ENCODE results near the gene PARP15. TPM values are rescaled to one million over a fixed set of nuclear protein-coding genes. Genes with fewer than 3 reads are reported as not detected.

Gene PARP15
- total and polyA plus RNA-seq, 2 of the 4 experiments (the other 2 are of a cell fraction): 0.10 TPM; not detected in 1

DNA sequence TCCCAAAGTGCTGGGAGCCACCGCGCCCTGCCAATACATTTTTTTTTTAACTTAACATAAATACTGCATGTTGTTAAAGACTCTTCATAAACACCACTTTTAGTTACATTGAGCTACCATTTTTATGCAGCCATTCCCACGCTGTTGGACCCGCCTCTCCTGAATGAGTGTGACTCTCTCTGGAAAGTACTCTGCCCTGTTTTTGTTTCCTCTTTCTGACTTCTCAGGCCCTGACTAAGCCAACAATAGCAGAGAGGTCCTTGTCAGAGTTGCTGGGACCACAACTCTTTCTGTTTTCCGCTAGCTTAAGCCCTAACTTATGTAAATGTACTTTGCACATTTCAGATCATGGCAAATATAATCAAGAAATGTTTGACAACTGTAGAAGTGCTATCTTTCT is 35.2 kb downstream of the PARP15 start:
- H3K4me3 ChIP-seq (ENCODE audit: insufficient read depth, low read depth, low read length): no peak overlapping the region
- ChIA-PET CTCF (interaction anchor here (0.6 kb wide), 1 partner anchor 55 kb away, joined by 3 read pairs; no protein-coding TSS in a partner anchor), POLR2A (ENCODE audit: unreplicated experiment) (no interaction called here)
- peaks cover 4% of the 10 kb centered on the region for H3K9me3 ChIP-seq (ENCODE audit: control insufficient read depth, insufficient read depth, low read length)
- BruUV-seq (replicated peaks): no TSS peak
- H2BK15ac ChIP-seq (ENCODE audit: low read depth, low read length): no peak overlapping the region
- ATAC-seq (ENCODE audit: low read depth): no peak
- dilution Hi-C loops (cut with HindIII; ENCODE audit: low sequenced_read_pairs, unreplicated experiment) (no loop called here), in situ Hi-C loops (cut with MboI; ENCODE audit: low sequenced_read_pairs) (no loop called here), intact Hi-C loops (cut with micrococcal nuclease) (no loop called here)
- no peak overlapping the region for H4K5ac ChIP-seq (ENCODE audit: low read depth, low read length)
- no peak for DNase-seq
- no peak overlapping the region for H3K4ac ChIP-seq (ENCODE audit: low read depth, low read length)
- H3K27me3 ChIP-seq (ENCODE audit: control insufficient read depth, insufficient read depth, low read length): peaks cover 4% of the 10 kb centered on the region; the same call in 1 of the 2 replicates
- TF ChIP-seq CHD1 (IDR thresholded peaks at IDR 0.05; ENCODE audit: low read depth, low read length): no peak
- TF ChIP-seq, protein P1, sequence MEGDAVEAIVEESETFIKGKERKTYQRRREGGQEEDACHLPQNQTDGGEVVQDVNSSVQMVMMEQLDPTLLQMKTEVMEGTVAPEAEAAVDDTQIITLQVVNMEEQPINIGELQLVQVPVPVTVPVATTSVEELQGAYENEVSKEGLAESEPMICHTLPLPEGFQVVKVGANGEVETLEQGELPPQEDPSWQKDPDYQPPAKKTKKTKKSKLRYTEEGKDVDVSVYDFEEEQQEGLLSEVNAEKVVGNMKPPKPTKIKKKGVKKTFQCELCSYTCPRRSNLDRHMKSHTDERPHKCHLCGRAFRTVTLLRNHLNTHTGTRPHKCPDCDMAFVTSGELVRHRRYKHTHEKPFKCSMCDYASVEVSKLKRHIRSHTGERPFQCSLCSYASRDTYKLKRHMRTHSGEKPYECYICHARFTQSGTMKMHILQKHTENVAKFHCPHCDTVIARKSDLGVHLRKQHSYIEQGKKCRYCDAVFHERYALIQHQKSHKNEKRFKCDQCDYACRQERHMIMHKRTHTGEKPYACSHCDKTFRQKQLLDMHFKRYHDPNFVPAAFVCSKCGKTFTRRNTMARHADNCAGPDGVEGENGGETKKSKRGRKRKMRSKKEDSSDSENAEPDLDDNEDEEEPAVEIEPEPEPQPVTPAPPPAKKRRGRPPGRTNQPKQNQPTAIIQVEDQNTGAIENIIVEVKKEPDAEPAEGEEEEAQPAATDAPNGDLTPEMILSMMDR (conservative IDR thresholded peaks at IDR 0.05; ENCODE audit: low read depth, low read length): no peak
- no peak for TF ChIP-seq RAD21 (IDR thresholded peaks at IDR 0.05; ENCODE audit: low read length)
- TF ChIP-seq BHLHE40 (IDR thresholded peaks at IDR 0.05; ENCODE audit: low read depth, low read length): no peak
- TF ChIP-seq SMC3 (IDR thresholded peaks at IDR 0.05; ENCODE audit: low read depth, low read length): no peak
- TF ChIP-seq RCOR1 (IDR thresholded peaks at IDR 0.05; ENCODE audit: insufficient replicate concordance, low read length): no peak
- no peak for TF ChIP-seq MXI1 (IDR thresholded peaks at IDR 0.05; ENCODE audit: borderline replicate concordance, low read depth, low read length)
- no peak for TF ChIP-seq MAFK (IDR thresholded peaks at IDR 0.05; ENCODE audit: low read depth, low read length)
- TF ChIP-seq, protein P2, sequence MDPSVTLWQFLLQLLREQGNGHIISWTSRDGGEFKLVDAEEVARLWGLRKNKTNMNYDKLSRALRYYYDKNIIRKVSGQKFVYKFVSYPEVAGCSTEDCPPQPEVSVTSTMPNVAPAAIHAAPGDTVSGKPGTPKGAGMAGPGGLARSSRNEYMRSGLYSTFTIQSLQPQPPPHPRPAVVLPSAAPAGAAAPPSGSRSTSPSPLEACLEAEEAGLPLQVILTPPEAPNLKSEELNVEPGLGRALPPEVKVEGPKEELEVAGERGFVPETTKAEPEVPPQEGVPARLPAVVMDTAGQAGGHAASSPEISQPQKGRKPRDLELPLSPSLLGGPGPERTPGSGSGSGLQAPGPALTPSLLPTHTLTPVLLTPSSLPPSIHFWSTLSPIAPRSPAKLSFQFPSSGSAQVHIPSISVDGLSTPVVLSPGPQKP (IDR thresholded peaks at IDR 0.05; ENCODE audit: borderline replicate concordance, low read depth, low read length): no peak
- no peak for TF ChIP-seq POLR2A (IDR thresholded peaks at IDR 0.05; ENCODE audit: low read depth, low read length)
- TF ChIP-seq CEBPB (IDR thresholded peaks at IDR 0.05; ENCODE audit: low read depth, low read length): no peak
- no peak for TF ChIP-seq FOS (IDR thresholded peaks at IDR 0.05; ENCODE audit: low read depth, low read length)
- no peak for TF ChIP-seq NFE2L2 (IDR thresholded peaks at IDR 0.05; ENCODE audit: low read depth, low read length)
- no peak for TF ChIP-seq MAZ (IDR thresholded peaks at IDR 0.05; ENCODE audit: borderline replicate concordance, low read depth, low read length)
- no peak for TF ChIP-seq RFX5 (IDR thresholded peaks at IDR 0.05; ENCODE audit: low read depth, low read length)
- TF ChIP-seq, protein P3, sequence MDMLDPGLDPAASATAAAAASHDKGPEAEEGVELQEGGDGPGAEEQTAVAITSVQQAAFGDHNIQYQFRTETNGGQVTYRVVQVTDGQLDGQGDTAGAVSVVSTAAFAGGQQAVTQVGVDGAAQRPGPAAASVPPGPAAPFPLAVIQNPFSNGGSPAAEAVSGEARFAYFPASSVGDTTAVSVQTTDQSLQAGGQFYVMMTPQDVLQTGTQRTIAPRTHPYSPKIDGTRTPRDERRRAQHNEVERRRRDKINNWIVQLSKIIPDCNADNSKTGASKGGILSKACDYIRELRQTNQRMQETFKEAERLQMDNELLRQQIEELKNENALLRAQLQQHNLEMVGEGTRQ (IDR thresholded peaks at IDR 0.05; ENCODE audit: low read depth, low read length): no peak
- H3K9ac ChIP-seq (ENCODE audit: low read depth, low read length): no peak overlapping the region
- no peak overlapping the region for H3K27ac ChIP-seq (ENCODE audit: insufficient read depth, low read length)
- no peaks in the 10 kb centered on the region for H4K20me1 ChIP-seq (ENCODE audit: insufficient read depth, low read length)
- H2AK5ac ChIP-seq (ENCODE audit: low read depth, low read length): no peak overlapping the region
- H4K91ac ChIP-seq (ENCODE audit: insufficient read depth, low read depth, low read length): no peak overlapping the region
- H2AFZ ChIP-seq (replicated peaks; ENCODE audit: low read length, poor library complexity): no peak overlapping the region
- no peak overlapping the region for H3K18ac ChIP-seq (ENCODE audit: low read depth, low read length)
- peaks cover 3% of the 10 kb centered on the region for H3K9me1 ChIP-seq (ENCODE audit: insufficient read depth, low read length)
- no peak overlapping the region for H3K4me2 ChIP-seq (ENCODE audit: low read depth, low read length)
- 79% methylated on average over 4 of the region's 5 CpGs; no CpG with 5 or more reads in 1 of the 2 experiments for WGBS, 2 experiments (ENCODE audit: extremely low coverage in 2 of 2, insufficient read length in 1 of 2)
- H2BK5ac ChIP-seq (ENCODE audit: low read depth, low read length, poor library complexity, severe bottlenecking): no peak overlapping the region
- H3K4me1 ChIP-seq (ENCODE audit: control insufficient read depth, insufficient read depth, low read length): peaks cover 5% of the 10 kb centered on the region
- no peak overlapping the region for H3K14ac ChIP-seq (replicated peaks; ENCODE audit: low read depth, low read length)
- H2AK9ac ChIP-seq (replicated peaks; ENCODE audit: low read depth, low read length, poor library complexity): no peak overlapping the region
- H2BK120ac ChIP-seq (ENCODE audit: low read depth, low read length): no peak overlapping the region
- no peak overlapping the region for H3K23ac ChIP-seq (ENCODE audit: low read depth, low read length)
- no peak overlapping the region for H4K8ac ChIP-seq (ENCODE audit: low read depth in 2 of 2, low read length in 2 of 2)
- H3K56ac ChIP-seq (ENCODE audit: extremely low read depth, insufficient read depth, low read length): no peak overlapping the region
- H3K36me3 ChIP-seq (ENCODE audit: control insufficient read depth, insufficient read depth, low read length): no peaks in the 10 kb centered on the region
- peaks cover 0 to 2% of the 10 kb centered on the region in 2 experiments; a peak in 1 of 4 replicates for H3K79me1 ChIP-seq (ENCODE audit: low read depth in 1 of 2, low read length in 2 of 2)
- H2BK20ac ChIP-seq (ENCODE audit: low read depth, low read length): no peak overlapping the region
